ENCODE results near the gene MTX1.
"Not testable (repeated sequence)": the region's sequence is repeated elsewhere in the genome, so short reads cannot be mapped to it uniquely, and the experiment has no call there.

The MTX1 gene

GRCh38 chr1:155186794-155187455 lies 21.6 kb upstream of the MTX1 start:
- DNase-seq (ENCODE audit: extremely low read depth in 1 of 2, low read depth in 1 of 2) = no peak

GRCh38 chr1:155187456-155187891 lies 21.0 kb upstream of the MTX1 start:
- DNase-seq (ENCODE audit: extremely low read depth in 1 of 2, low read depth in 1 of 2) = no peak

- DNase-seq (ENCODE audit: extremely low read depth in 1 of 2, low read depth in 1 of 2) = no peak
Measured at GRCh38 chr1:155188268-155188667, 20.2 kb upstream of the MTX1 start.

- DNase-seq (ENCODE audit: extremely low read depth in 1 of 2, low read depth in 1 of 2) = not testable (repeated sequence)
Measured at GRCh38 chr1:155189926-155190325, 18.6 kb upstream of the MTX1 start.

GRCh38 chr1:155191904-155192303 lies 16.6 kb upstream of the MTX1 start:
- no peak for DNase-seq (ENCODE audit: extremely low read depth in 1 of 2, low read depth in 1 of 2)

GRCh38 chr1:155192346-155193274 lies 15.9 kb upstream of the MTX1 start:
- DNase-seq (ENCODE audit: extremely low read depth in 1 of 2, low read depth in 1 of 2) = no peak

- DNase-seq (ENCODE audit: extremely low read depth in 1 of 2, low read depth in 1 of 2) = peak in 1 of 2 donors; percentile 47
Measured at GRCh38 chr1:155193275-155193990, 15.1 kb upstream of the MTX1 start.

GRCh38 chr1:155193991-155194240 lies 14.6 kb upstream of the MTX1 start:
- not testable (repeated sequence) for DNase-seq (ENCODE audit: extremely low read depth in 1 of 2, low read depth in 1 of 2)

- DNase-seq (ENCODE audit: extremely low read depth in 1 of 2, low read depth in 1 of 2) = no peak
Measured at GRCh38 chr1:155195201-155196102, 13.0 kb upstream of the MTX1 start.

- no peak for DNase-seq (ENCODE audit: extremely low read depth in 1 of 2, low read depth in 1 of 2)
Measured at GRCh38 chr1:155196103-155196892, 12.2 kb upstream of the MTX1 start.

- no peak for DNase-seq (ENCODE audit: extremely low read depth in 1 of 2, low read depth in 1 of 2)
Measured at GRCh38 chr1:155196893-155197638, 11.4 kb upstream of the MTX1 start.

- no peak for DNase-seq (ENCODE audit: extremely low read depth in 1 of 2, low read depth in 1 of 2)
Measured at GRCh38 chr1:155197901-155198546, 10.5 kb upstream of the MTX1 start.

- DNase-seq (ENCODE audit: extremely low read depth in 1 of 2, low read depth in 1 of 2) = no peak
Measured at GRCh38 chr1:155198547-155198906, 10.0 kb upstream of the MTX1 start.

GRCh38 chr1:155199792-155200191 lies 8.7 kb upstream of the MTX1 start:
- DNase-seq (ENCODE audit: extremely low read depth in 1 of 2, low read depth in 1 of 2) = no peak

GRCh38 chr1:155200920-155201319 lies 7.6 kb upstream of the MTX1 start:
- no peak for DNase-seq (ENCODE audit: extremely low read depth in 1 of 2, low read depth in 1 of 2)

GRCh38 chr1:155202198-155202597 lies 6.3 kb upstream of the MTX1 start:
- no peak for DNase-seq (ENCODE audit: extremely low read depth in 1 of 2, low read depth in 1 of 2)

- no peak for DNase-seq (ENCODE audit: extremely low read depth in 1 of 2, low read depth in 1 of 2)
Measured at GRCh38 chr1:155202731-155203515, 5.6 kb upstream of the MTX1 start.

GRCh38 chr1:155205035-155205434 lies 3.5 kb upstream of the MTX1 start:
- no peak for DNase-seq (ENCODE audit: extremely low read depth in 1 of 2, low read depth in 1 of 2)
